SK-N-MC (cell line): ENCODE results near the gene MMD2.

Experiments used
- EZH2 ChIP-seq: fragments of 200-600 bp; sonication (generic); IDR thresholded peaks from one replicate; pipeline ENCODE4 v1.6.1; 2017; ENCODE audit warnings: antibody characterized with exemption
- POLR2AphosphoS5 ChIP-seq: IDR thresholded peaks from 2 replicates; pipeline ENCODE4 v1.6.1; 2012; ENCODE audit warnings: mild to moderate bottlenecking, low read depth, low read length, borderline replicate concordance

DNA sequence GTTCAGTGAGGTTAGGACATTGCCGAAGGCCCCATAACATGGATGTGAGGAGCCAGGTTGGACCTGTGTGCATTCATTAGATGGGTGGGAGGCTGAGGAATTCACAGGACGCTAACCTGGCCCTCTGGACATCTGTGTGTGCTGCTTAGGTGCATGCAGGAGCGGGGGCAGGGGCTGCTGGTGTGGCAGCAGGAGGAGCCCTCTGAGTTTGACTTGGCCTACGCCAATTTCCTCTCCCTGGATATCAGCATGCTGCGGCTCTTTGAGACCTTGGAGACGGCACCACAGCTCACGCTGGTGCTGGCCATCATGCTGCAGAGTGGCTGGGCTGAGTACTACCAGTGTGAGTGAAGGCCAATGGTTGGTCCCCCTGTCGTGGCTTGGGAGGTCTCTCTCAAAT, 34.5 kb upstream of the MMD2 start:
- no peak for TF ChIP-seq EZH2
- TF ChIP-seq POLR2AphosphoS5 = no peak
